Natural killer cell (primary cell): ENCODE data around the gene CD163. TPM values are rescaled to one million over a fixed set of nuclear protein-coding genes. Genes with fewer than 3 reads are reported as not detected.

Experiments used
- ATAC-seq, 3 donors: fragments of 150-1000 bp in 2 of 3; fragments of 200-7000 bp in 1 of 3; cut with Tn5 transposase; 1 replicate in 1 of 3; 2 replicates in 2 of 3; pipeline ENCODE4 v1.10.0; 2021; ENCODE audit warnings: mild to moderate bottlenecking in 2 of 3, moderate library complexity in 2 of 3
- DNase-seq, 2 donors: peaks; one replicate each; pipeline versions ENCODE4 v3.0.0 to v3.0.0-alpha.2; 2013 to 2021; ENCODE audit warnings: mixed read lengths in 1 of 2
- H3K27ac ChIP-seq: one replicate; pipeline ENCODE4 v1.5.1; 2013; ENCODE audit warnings: mild to moderate bottlenecking, low read length
- H3K27me3 ChIP-seq: one replicate; pipeline ENCODE4 v1.6.1; 2013; ENCODE audit warnings: low read length; ENCODE audit not compliant: control insufficient read depth, insufficient read depth
- H3K36me3 ChIP-seq: one replicate; pipeline ENCODE4 v1.6.1; 2013; ENCODE audit warnings: low read length; ENCODE audit not compliant: control insufficient read depth, insufficient read depth
- H3K4me1 ChIP-seq: one replicate; pipeline ENCODE4 v1.6.1; 2013; ENCODE audit warnings: low read length; ENCODE audit not compliant: control insufficient read depth, insufficient read depth
- H3K4me3 ChIP-seq: one replicate; pipeline ENCODE4 v1.5.1; 2013; ENCODE audit warnings: low read length
- H3K9me3 ChIP-seq: one replicate; pipeline ENCODE4 v1.6.1; 2013; ENCODE audit warnings: low read length; ENCODE audit not compliant: control insufficient read depth, insufficient read depth
- H3K27ac Mint-ChIP-seq, 2 donors: one replicate each; pipeline ENCODE4 v1.8.0; 2022; ENCODE audit warnings: mild to moderate bottlenecking in 2 of 2, mixed read lengths in 2 of 2, moderate library complexity in 1 of 2
- H3K27me3 Mint-ChIP-seq, 2 donors: one replicate each; pipeline ENCODE4 v1.8.0; 2022; ENCODE audit warnings: low read depth in 2 of 2, mixed read lengths in 2 of 2
- H3K36me3 Mint-ChIP-seq: one replicate; pipeline ENCODE4 v1.8.0; 2022; ENCODE audit warnings: mixed read lengths
- H3K4me1 Mint-ChIP-seq, 2 donors: one replicate each; pipeline ENCODE4 v1.8.0; 2022; ENCODE audit warnings: mixed read lengths in 2 of 2
- H3K4me3 Mint-ChIP-seq: one replicate; pipeline ENCODE4 v1.8.0; 2022; ENCODE audit warnings: mild to moderate bottlenecking, moderate library complexity, mixed read lengths
- H3K9me3 Mint-ChIP-seq, 2 donors: one replicate each; pipeline ENCODE4 v1.8.0; 2022; ENCODE audit warnings: mixed read lengths in 2 of 2
- WGBS: methylation state at CpG from one replicate; pipeline ENCODE4 v1.1.7; 2013; ENCODE audit warnings: missing lambda C conversion rate; ENCODE audit not compliant: insufficient coverage; 5-methylcytosine and 5-hydroxymethylcytosine counted together
- intact Hi-C: fragments of 100-400 bp; cut with micrococcal nuclease; formaldehyde crosslinking; loops from one replicate; pipeline ENCODE4 v1.14.2; 2022
- total RNA-seq, 4 donors: library from RNA; stranded (reverse); fragments of 120-200 nt in 1 of 4; gene quantifications; one replicate each; pipeline versions ENCODE4 v1.2.3 to v1.2.4, GENCODE V29; 2013 to 2022
- TF ChIP-seq, protein P1 (sequence below): fragments of 200-600 bp; IDR thresholded peaks from one replicate; pipeline ENCODE4 v1.8.0; 2022; ENCODE audit warnings: antibody characterized with exemption

Gene CD163
- total RNA-seq, 3 donors from 2014 or later (not counting 1 experiment from before 2014, with no cell fraction given) = 0.45 to 2.9 (median 2.1) TPM

GRCh38 chr12:7499636-7500035 lies 3.9 kb downstream of the CD163 start:
- Mint-ChIP-seq H3K36me3 (no peaks in the 10 kb centered on the region), H3K27me3 (peaks cover 19 to 57% of the 10 kb centered on the region in 2 donors)
- DNase-seq = no peak

GRCh38 chr12:7498809-7499208 lies 4.8 kb downstream of the CD163 start:
- peaks cover 0 to 2% of the 10 kb centered on the region in 2 donors for H3K9me3 Mint-ChIP-seq
- H3K27me3 ChIP-seq = no peaks in the 10 kb centered on the region
- TF ChIP-seq, protein P1, sequence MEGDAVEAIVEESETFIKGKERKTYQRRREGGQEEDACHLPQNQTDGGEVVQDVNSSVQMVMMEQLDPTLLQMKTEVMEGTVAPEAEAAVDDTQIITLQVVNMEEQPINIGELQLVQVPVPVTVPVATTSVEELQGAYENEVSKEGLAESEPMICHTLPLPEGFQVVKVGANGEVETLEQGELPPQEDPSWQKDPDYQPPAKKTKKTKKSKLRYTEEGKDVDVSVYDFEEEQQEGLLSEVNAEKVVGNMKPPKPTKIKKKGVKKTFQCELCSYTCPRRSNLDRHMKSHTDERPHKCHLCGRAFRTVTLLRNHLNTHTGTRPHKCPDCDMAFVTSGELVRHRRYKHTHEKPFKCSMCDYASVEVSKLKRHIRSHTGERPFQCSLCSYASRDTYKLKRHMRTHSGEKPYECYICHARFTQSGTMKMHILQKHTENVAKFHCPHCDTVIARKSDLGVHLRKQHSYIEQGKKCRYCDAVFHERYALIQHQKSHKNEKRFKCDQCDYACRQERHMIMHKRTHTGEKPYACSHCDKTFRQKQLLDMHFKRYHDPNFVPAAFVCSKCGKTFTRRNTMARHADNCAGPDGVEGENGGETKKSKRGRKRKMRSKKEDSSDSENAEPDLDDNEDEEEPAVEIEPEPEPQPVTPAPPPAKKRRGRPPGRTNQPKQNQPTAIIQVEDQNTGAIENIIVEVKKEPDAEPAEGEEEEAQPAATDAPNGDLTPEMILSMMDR = no peak
- intact Hi-C loops = no loop called here
- H3K36me3 ChIP-seq = no peaks in the 10 kb centered on the region
- H3K27ac Mint-ChIP-seq = no peak overlapping the region
- DNase-seq = no peak
- no peak for ATAC-seq
- peaks cover 18 to 57% of the 10 kb centered on the region in 2 donors for H3K27me3 Mint-ChIP-seq
- no peak overlapping the region for H3K27ac ChIP-seq
- no peak overlapping the region for H3K4me3 Mint-ChIP-seq
- no peaks in the 10 kb centered on the region for H3K36me3 Mint-ChIP-seq
- no peak overlapping the region for H3K4me3 ChIP-seq
- no peaks in the 10 kb centered on the region for H3K9me3 ChIP-seq
- H3K4me1 ChIP-seq = no peaks in the 10 kb centered on the region
- WGBS = 75% methylated on average over 4 of the region's 4 CpGs
- H3K4me1 Mint-ChIP-seq = no peaks in the 10 kb centered on the region

More at GRCh38 chr12:7499636-7500035, 3.9 kb downstream of the CD163 start:
- no peaks in the 10 kb centered on the region for H3K4me1 ChIP-seq
- no peaks in the 10 kb centered on the region for H3K9me3 ChIP-seq
- H3K4me3 Mint-ChIP-seq = no peak overlapping the region
- TF ChIP-seq, protein P1 = no peak
- H3K27me3 ChIP-seq = no peaks in the 10 kb centered on the region
- peaks cover 0 to 2% of the 10 kb centered on the region in 2 donors for H3K9me3 Mint-ChIP-seq
- no peaks in the 10 kb centered on the region for H3K36me3 ChIP-seq
- no peak for ATAC-seq
- H3K4me1 Mint-ChIP-seq = no peaks in the 10 kb centered on the region
- H3K4me3 ChIP-seq = no peak overlapping the region
- no peak overlapping the region for H3K27ac ChIP-seq
- no CpG with 5 or more reads among the region's 1 CpG for WGBS
- H3K27ac Mint-ChIP-seq = no peak overlapping the region
- intact Hi-C loops = no loop called here

- Mint-ChIP-seq H3K27me3 (peaks cover 11 to 52% of the 10 kb centered on the region in 2 donors), H3K4me3 (no peak overlapping the region), H3K27ac (no peak overlapping the region), H3K4me1 (no peaks in the 10 kb centered on the region), H3K9me3 (peaks cover 0 to 2% of the 10 kb centered on the region in 2 donors), H3K36me3 (no peaks in the 10 kb centered on the region)
- Histone ChIP-seq H3K36me3 (no peaks in the 10 kb centered on the region), H3K27ac (no peak overlapping the region), H3K27me3 (no peaks in the 10 kb centered on the region), H3K4me1 (no peaks in the 10 kb centered on the region), H3K4me3 (no peak overlapping the region), H3K9me3 (no peaks in the 10 kb centered on the region)
- TF ChIP-seq, protein P1 = no peak
- ATAC-seq (no peak), DNase-seq (no peak)
- intact Hi-C loops = no loop called here
- 27% methylated on average over 2 of the region's 3 CpGs for WGBS
Measured at GRCh38 chr12:7497661-7498060, 5.9 kb downstream of the CD163 start.

DNA sequence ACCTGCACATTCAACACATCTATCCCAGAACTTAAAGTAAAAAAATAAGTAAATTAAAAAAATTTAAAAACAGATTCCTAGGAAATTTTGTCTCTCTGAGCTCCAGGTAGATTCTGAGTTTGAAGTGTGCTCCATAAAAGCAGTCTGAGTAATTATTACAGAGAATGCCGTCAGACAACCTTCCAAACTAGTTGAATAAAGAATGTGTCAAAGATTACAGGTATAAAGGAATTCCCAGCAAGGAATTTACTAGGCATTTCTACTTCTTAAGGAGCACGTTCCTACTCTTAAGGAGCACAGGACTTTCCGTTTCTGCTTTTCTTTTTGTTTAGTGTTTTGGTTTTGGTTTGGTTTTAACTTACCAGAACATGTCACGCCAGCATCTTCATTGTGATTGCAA lies 7.1 kb downstream of the CD163 start:
- TF ChIP-seq, protein P1 = no peak
- H3K27ac Mint-ChIP-seq = no peak overlapping the region
- H3K9me3 Mint-ChIP-seq = peaks cover 0 to 2% of the 10 kb centered on the region in 2 donors
- no peak overlapping the region for H3K4me3 Mint-ChIP-seq
- intact Hi-C loops = no loop called here
- H3K27ac ChIP-seq = no peak overlapping the region
- ATAC-seq = no peak
- no peak for DNase-seq
- H3K27me3 ChIP-seq = no peaks in the 10 kb centered on the region
- H3K36me3 Mint-ChIP-seq = no peaks in the 10 kb centered on the region
- no peaks in the 10 kb centered on the region for H3K36me3 ChIP-seq
- peaks cover 9 to 51% of the 10 kb centered on the region in 2 donors for H3K27me3 Mint-ChIP-seq
- H3K4me3 ChIP-seq = no peak overlapping the region
- H3K9me3 ChIP-seq = no peaks in the 10 kb centered on the region
- H3K4me1 ChIP-seq = no peaks in the 10 kb centered on the region
- 83% methylated on average over 4 of the region's 4 CpGs for WGBS
- H3K4me1 Mint-ChIP-seq = no peaks in the 10 kb centered on the region
